Smooth muscle cell (in vitro differentiated cells): ENCODE data around the gene ARAP2. TPM values are rescaled to one million over a fixed set of nuclear protein-coding genes. Genes with fewer than 3 reads are reported as not detected.

Experiments
- DNase-seq: peaks from one replicate; lab custom pipeline; 2025; ENCODE audit not compliant: unreplicated experiment; lab: John Stamatoyannopoulos, UW
- H2AFZ ChIP-seq: fragments of 200-600 bp; sonication (generic); 2 replicates; pipeline ENCODE4 v1.6.0; 2016; ENCODE audit warnings: antibody characterized with exemption, low read depth, mild to moderate bottlenecking
- H3F3A ChIP-seq: fragments of 200-600 bp; sonication (generic); 2 replicates; pipeline ENCODE4 v1.6.0; 2017; ENCODE audit warnings: antibody characterized with exemption, low read depth
- H3K27ac ChIP-seq: fragments of 200-600 bp; sonication (generic); 2 replicates; pipeline ENCODE4 v1.5.1; 2016; ENCODE audit warnings: low read depth, mild to moderate bottlenecking
- H3K27me3 ChIP-seq: fragments of 200-600 bp; sonication (generic); 2 replicates; pipeline ENCODE4 v1.6.1; 2016; ENCODE audit warnings: low read depth, mild to moderate bottlenecking
- H3K36me3 ChIP-seq: fragments of 200-600 bp; sonication (generic); 2 replicates; pipeline ENCODE4 v1.5.1; 2016; ENCODE audit warnings: low read depth
- H3K4me1 ChIP-seq: fragments of 200-600 bp; sonication (generic); 2 replicates; pipeline ENCODE4 v1.5.1; 2016; ENCODE audit warnings: low read depth
- H3K4me2 ChIP-seq: fragments of 200-600 bp; sonication (generic); 2 replicates; pipeline ENCODE4 v1.6.0; 2016; ENCODE audit warnings: mild to moderate bottlenecking
- H3K4me3 ChIP-seq: fragments of 200-600 bp; sonication (generic); 2 replicates; pipeline ENCODE4 v1.5.1; 2016; ENCODE audit warnings: mild to moderate bottlenecking
- H3K79me2 ChIP-seq: fragments of 200-600 bp; sonication (generic); 2 replicates; pipeline ENCODE4 v1.6.0; 2016; ENCODE audit warnings: low read depth, mild to moderate bottlenecking
- H3K9ac ChIP-seq: fragments of 200-600 bp; sonication (generic); 2 replicates; pipeline ENCODE4 v1.6.0; 2016; ENCODE audit warnings: low read depth
- H3K9me3 ChIP-seq: fragments of 200-600 bp; sonication (generic); replicated peaks from 2 replicates; pipeline ENCODE4 v1.5.1; 2016; ENCODE audit warnings: low read depth
- H4K20me1 ChIP-seq: fragments of 200-600 bp; sonication (generic); 2 replicates; pipeline ENCODE4 v1.6.0; 2016; ENCODE audit warnings: low read depth
- WGBS: methylation state at CpG from one replicate; pipeline ENCODE4 v1.1.7; 2016; ENCODE audit warnings: low lambda C conversion rate; 5-methylcytosine and 5-hydroxymethylcytosine counted together
- polyA plus RNA-seq: library from polyadenylated mRNA; unstranded; fragments of >200 nt; fragmentation: Nextera tagmentation; extraction: Ambion mirVana; gene quantifications from 2 replicates; pipeline ENCODE4 v1.2.1, GENCODE V29; 2016
- total RNA-seq: library from RNA; depleted of rRNA; stranded (reverse); fragments of >200 nt; gene quantifications from 2 replicates; pipeline ENCODE4 v1.2.3, GENCODE V29; 2014
- TF ChIP-seq, protein P1 (sequence below): fragments of 200-600 bp; sonication (generic); IDR thresholded peaks from 2 replicates; pipeline ENCODE4 v1.5.1; 2017; ENCODE audit warnings: borderline replicate concordance, mild to moderate bottlenecking, antibody characterized with exemption; ENCODE audit not compliant: insufficient read depth, poor library complexity, severe bottlenecking

ARAP2 gene
- total and polyA plus RNA-seq, 2 experiments from 2014 or later, result 1.2 to 17.9 TPM

DNA sequence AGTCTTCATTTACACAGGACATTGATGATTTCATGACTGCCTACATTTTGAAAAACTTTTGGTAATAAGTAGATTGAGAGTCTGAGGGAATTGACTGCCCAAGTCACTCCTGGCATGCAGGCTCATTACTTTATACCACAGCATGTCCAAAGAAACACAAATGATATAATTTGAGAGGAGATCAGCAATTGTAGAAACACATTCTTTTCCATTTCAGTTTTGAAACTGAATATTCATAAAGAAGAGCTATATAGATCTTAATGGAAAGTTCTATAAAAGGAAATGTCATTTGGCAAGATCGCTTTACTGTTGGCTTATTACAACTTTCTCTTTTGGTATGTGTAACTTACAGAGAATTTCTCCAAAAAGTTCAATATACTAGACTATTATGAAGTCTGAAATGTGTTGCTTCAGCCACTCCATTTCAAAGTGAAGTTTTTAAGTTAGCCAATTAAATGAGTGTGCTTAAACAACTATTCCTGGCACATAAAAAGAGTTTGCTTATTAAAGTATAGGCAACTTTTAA, 158.0 kb downstream of the ARAP2 start:
- no peaks in the 10 kb centered on the region for H3K9me3 ChIP-seq
- H3K4me2 ChIP-seq, result no peak overlapping the region
- no peak overlapping the region for H3K4me3 ChIP-seq
- H2AFZ ChIP-seq, result no peak overlapping the region
- no peaks in the 10 kb centered on the region for H3K79me2 ChIP-seq
- no peaks in the 10 kb centered on the region for H3K36me3 ChIP-seq
- WGBS, result 96% methylated on average over 1 of the region's 1 CpG
- H3K27me3 ChIP-seq, result no peaks in the 10 kb centered on the region
- TF ChIP-seq, protein P1, sequence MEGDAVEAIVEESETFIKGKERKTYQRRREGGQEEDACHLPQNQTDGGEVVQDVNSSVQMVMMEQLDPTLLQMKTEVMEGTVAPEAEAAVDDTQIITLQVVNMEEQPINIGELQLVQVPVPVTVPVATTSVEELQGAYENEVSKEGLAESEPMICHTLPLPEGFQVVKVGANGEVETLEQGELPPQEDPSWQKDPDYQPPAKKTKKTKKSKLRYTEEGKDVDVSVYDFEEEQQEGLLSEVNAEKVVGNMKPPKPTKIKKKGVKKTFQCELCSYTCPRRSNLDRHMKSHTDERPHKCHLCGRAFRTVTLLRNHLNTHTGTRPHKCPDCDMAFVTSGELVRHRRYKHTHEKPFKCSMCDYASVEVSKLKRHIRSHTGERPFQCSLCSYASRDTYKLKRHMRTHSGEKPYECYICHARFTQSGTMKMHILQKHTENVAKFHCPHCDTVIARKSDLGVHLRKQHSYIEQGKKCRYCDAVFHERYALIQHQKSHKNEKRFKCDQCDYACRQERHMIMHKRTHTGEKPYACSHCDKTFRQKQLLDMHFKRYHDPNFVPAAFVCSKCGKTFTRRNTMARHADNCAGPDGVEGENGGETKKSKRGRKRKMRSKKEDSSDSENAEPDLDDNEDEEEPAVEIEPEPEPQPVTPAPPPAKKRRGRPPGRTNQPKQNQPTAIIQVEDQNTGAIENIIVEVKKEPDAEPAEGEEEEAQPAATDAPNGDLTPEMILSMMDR, result no peak
- no peak overlapping the region for H3K9ac ChIP-seq
- H3F3A ChIP-seq, result no peaks in the 10 kb centered on the region
- no peaks in the 10 kb centered on the region for H4K20me1 ChIP-seq
- H3K27ac ChIP-seq, result no peak overlapping the region
- no peak for DNase-seq
- H3K4me1 ChIP-seq, result no peaks in the 10 kb centered on the region

DNA sequence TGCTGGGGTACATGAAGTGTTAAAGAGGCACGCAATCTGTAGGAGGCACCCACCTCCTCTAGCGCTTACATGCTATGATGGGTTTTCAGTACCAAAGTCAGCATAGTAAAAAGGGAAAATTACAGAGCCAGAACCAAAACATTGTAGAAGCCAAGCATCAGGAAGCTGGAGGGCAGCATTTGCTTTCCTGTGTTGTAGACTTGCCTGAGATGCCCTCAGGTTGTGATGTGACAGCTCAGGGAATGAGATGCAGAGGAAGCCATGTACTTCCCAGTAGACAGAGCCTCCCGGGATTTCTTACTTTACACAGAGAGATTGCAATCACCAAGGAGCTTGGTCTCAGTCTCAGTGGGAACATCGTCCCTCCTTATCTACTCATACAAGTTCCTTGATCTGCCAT, 161.5 kb downstream of the ARAP2 start:
- no peak overlapping the region for H3K27ac ChIP-seq
- H4K20me1 ChIP-seq, result no peaks in the 10 kb centered on the region
- H3K4me1 ChIP-seq, result no peaks in the 10 kb centered on the region
- no peak overlapping the region for H2AFZ ChIP-seq
- no peak overlapping the region for H3K9ac ChIP-seq
- H3K36me3 ChIP-seq, result no peaks in the 10 kb centered on the region
- 73% methylated on average over 4 of the region's 4 CpGs for WGBS
- H3K27me3 ChIP-seq, result no peaks in the 10 kb centered on the region
- H3K4me2 ChIP-seq, result no peak overlapping the region
- no peaks in the 10 kb centered on the region for H3F3A ChIP-seq
- H3K4me3 ChIP-seq, result no peak overlapping the region
- no peak for DNase-seq
- no peaks in the 10 kb centered on the region for H3K79me2 ChIP-seq
- TF ChIP-seq, protein P1, result no peak
- no peaks in the 10 kb centered on the region for H3K9me3 ChIP-seq

DNA sequence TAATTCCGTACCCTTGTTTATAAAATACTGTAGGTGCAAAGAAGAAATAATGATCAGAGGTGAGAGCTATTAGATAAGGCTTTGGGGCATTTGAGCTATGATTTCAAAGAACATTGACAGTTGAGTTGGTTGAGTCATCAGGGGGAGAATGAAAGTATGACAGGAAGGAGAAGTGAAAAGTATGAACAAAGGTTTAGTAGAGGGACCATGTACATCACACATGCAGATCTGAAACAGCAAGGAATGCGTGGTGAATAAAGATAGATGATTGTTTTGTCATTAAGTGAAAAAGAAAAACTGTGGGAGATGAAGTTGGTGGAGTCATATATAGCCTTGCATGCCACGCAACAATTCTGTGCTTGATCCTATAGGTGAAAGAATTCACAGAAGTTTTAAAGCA, 163.1 kb downstream of the ARAP2 start:
- Histone ChIP-seq H2AFZ (no peak overlapping the region), H3K27ac (no peak overlapping the region), H3K4me3 (no peak overlapping the region), H4K20me1 (no peaks in the 10 kb centered on the region), H3K9me3 (no peaks in the 10 kb centered on the region), H3K79me2 (no peaks in the 10 kb centered on the region), H3K9ac (no peak overlapping the region), H3K4me1 (no peaks in the 10 kb centered on the region), H3K27me3 (no peaks in the 10 kb centered on the region), H3K4me2 (no peak overlapping the region), H3K36me3 (no peaks in the 10 kb centered on the region), H3F3A (no peaks in the 10 kb centered on the region)
- TF ChIP-seq, protein P1, result no peak
- WGBS, result 90% methylated on average over 3 of the region's 3 CpGs
- DNase-seq, result no peak

GRCh38 chr4:36079666-36080065, 164.6 kb downstream of the ARAP2 start:
- no peaks in the 10 kb centered on the region for H4K20me1 ChIP-seq
- no peak overlapping the region for H3K4me2 ChIP-seq
- no peaks in the 10 kb centered on the region for H3K36me3 ChIP-seq
- no peaks in the 10 kb centered on the region for H3F3A ChIP-seq
- H2AFZ ChIP-seq, result no peak overlapping the region
- DNase-seq, result no peak
- WGBS, result 91% methylated on average over 2 of the region's 2 CpGs
- TF ChIP-seq, protein P1, result no peak
- H3K9ac ChIP-seq, result no peak overlapping the region
- no peaks in the 10 kb centered on the region for H3K27me3 ChIP-seq
- H3K79me2 ChIP-seq, result no peaks in the 10 kb centered on the region
- H3K9me3 ChIP-seq, result no peaks in the 10 kb centered on the region
- H3K27ac ChIP-seq, result no peak overlapping the region
- H3K4me3 ChIP-seq, result no peak overlapping the region
- H3K4me1 ChIP-seq, result no peaks in the 10 kb centered on the region
